Neuron (in vitro differentiated cells): ENCODE measurements around the gene SMARCA2.

Experiments
- H2AFZ ChIP-seq: one replicate; pipeline ENCODE4 v1.6.1; 2013; ENCODE audit warnings: low read depth, mild to moderate bottlenecking, inconsistent platforms, low read length, moderate library complexity
- H3K27me3 ChIP-seq: one replicate; pipeline ENCODE4 v1.6.1; 2013; ENCODE audit warnings: low read length; ENCODE audit not compliant: insufficient read depth
- H3K36me3 ChIP-seq: one replicate; pipeline ENCODE4 v1.6.1; 2013; ENCODE audit warnings: low read length; ENCODE audit not compliant: insufficient read depth
- H3K4me1 ChIP-seq: one replicate; pipeline ENCODE4 v1.6.1; 2013; ENCODE audit warnings: low read length; ENCODE audit not compliant: insufficient read depth
- H3K4me3 ChIP-seq: 2 replicates; pipeline ENCODE4 v1.5.1; 2013; ENCODE audit warnings: mild to moderate bottlenecking, low read length, moderate library complexity
- H3K9me3 ChIP-seq: one replicate; pipeline ENCODE4 v1.6.1; 2013; ENCODE audit warnings: low read length

SMARCA2 gene

GRCh38 chr9:2106666-2107065 lies 91.5 kb downstream of the SMARCA2 start:
- Histone ChIP-seq H3K4me1 (peaks cover 19% of the 10 kb centered on the region), H3K27me3 (no peaks in the 10 kb centered on the region), H3K4me3 (no peak overlapping the region), H2AFZ (no peak overlapping the region), H3K36me3 (no peaks in the 10 kb centered on the region), H3K9me3 (no peaks in the 10 kb centered on the region)

GRCh38 chr9:2107906-2108451 lies 92.8 kb downstream of the SMARCA2 start:
- Histone ChIP-seq H3K9me3 (no peaks in the 10 kb centered on the region), H3K27me3 (no peaks in the 10 kb centered on the region), H3K36me3 (no peaks in the 10 kb centered on the region), H3K4me3 (no peak overlapping the region), H3K4me1 (peaks cover 19% of the 10 kb centered on the region), H2AFZ (peak overlapping the region; percentile 22)

GRCh38 chr9:2109069-2109650 lies 94.0 kb downstream of the SMARCA2 start:
- H3K9me3 ChIP-seq: peaks cover 2% of the 10 kb centered on the region
- peaks cover 19% of the 10 kb centered on the region for H3K4me1 ChIP-seq
- no peaks in the 10 kb centered on the region for H3K27me3 ChIP-seq
- H3K4me3 ChIP-seq: no peak overlapping the region
- peak overlapping the region; percentile 22 for H2AFZ ChIP-seq
- no peaks in the 10 kb centered on the region for H3K36me3 ChIP-seq

GRCh38 chr9:2110036-2110435 lies 94.9 kb downstream of the SMARCA2 start:
- H3K9me3 ChIP-seq: peaks cover 2% of the 10 kb centered on the region
- H2AFZ ChIP-seq: no peak overlapping the region
- H3K36me3 ChIP-seq: no peaks in the 10 kb centered on the region
- no peak overlapping the region for H3K4me3 ChIP-seq
- H3K27me3 ChIP-seq: no peaks in the 10 kb centered on the region
- peaks cover 19% of the 10 kb centered on the region for H3K4me1 ChIP-seq

GRCh38 chr9:2116073-2116472 lies 100.9 kb downstream of the SMARCA2 start:
- H2AFZ ChIP-seq: no peak overlapping the region
- no peaks in the 10 kb centered on the region for H3K36me3 ChIP-seq
- no peaks in the 10 kb centered on the region for H3K27me3 ChIP-seq
- H3K9me3 ChIP-seq: peaks cover 2% of the 10 kb centered on the region
- no peak overlapping the region for H3K4me3 ChIP-seq
- no peaks in the 10 kb centered on the region for H3K4me1 ChIP-seq

GRCh38 chr9:2117527-2117926 lies 102.4 kb downstream of the SMARCA2 start:
- Histone ChIP-seq H3K4me1 (no peaks in the 10 kb centered on the region), H3K27me3 (no peaks in the 10 kb centered on the region), H3K4me3 (no peak overlapping the region), H2AFZ (no peak overlapping the region), H3K36me3 (no peaks in the 10 kb centered on the region), H3K9me3 (peaks cover 2% of the 10 kb centered on the region)

- H3K9me3 ChIP-seq: no peaks in the 10 kb centered on the region
- H3K36me3 ChIP-seq: no peaks in the 10 kb centered on the region
- H3K4me1 ChIP-seq: peaks cover 3% of the 10 kb centered on the region
- no peak overlapping the region for H2AFZ ChIP-seq
- H3K27me3 ChIP-seq: no peaks in the 10 kb centered on the region
- no peak overlapping the region for H3K4me3 ChIP-seq
Measured at GRCh38 chr9:2119566-2119965, 104.4 kb downstream of the SMARCA2 start.

- no peak overlapping the region for H2AFZ ChIP-seq
- H3K27me3 ChIP-seq: no peaks in the 10 kb centered on the region
- no peaks in the 10 kb centered on the region for H3K36me3 ChIP-seq
- H3K4me3 ChIP-seq: no peak overlapping the region
- H3K9me3 ChIP-seq: no peaks in the 10 kb centered on the region
- H3K4me1 ChIP-seq: peaks cover 3% of the 10 kb centered on the region
Measured at GRCh38 chr9:2120926-2121689, 106.0 kb downstream of the SMARCA2 start.

GRCh38 chr9:2122299-2122698 lies 107.2 kb downstream of the SMARCA2 start:
- Histone ChIP-seq H3K27me3 (no peaks in the 10 kb centered on the region), H3K4me3 (no peak overlapping the region), H2AFZ (no peak overlapping the region), H3K4me1 (peaks cover 3% of the 10 kb centered on the region), H3K9me3 (no peaks in the 10 kb centered on the region), H3K36me3 (no peaks in the 10 kb centered on the region)

GRCh38 chr9:2125906-2126305 lies 110.8 kb downstream of the SMARCA2 start:
- Histone ChIP-seq H3K4me3 (no peak overlapping the region), H3K9me3 (no peaks in the 10 kb centered on the region), H3K4me1 (peaks cover 8% of the 10 kb centered on the region), H3K27me3 (no peaks in the 10 kb centered on the region), H2AFZ (no peak overlapping the region), H3K36me3 (no peaks in the 10 kb centered on the region)

GRCh38 chr9:2126331-2126803 lies 111.2 kb downstream of the SMARCA2 start:
- no peak overlapping the region for H2AFZ ChIP-seq
- no peaks in the 10 kb centered on the region for H3K36me3 ChIP-seq
- H3K27me3 ChIP-seq: no peaks in the 10 kb centered on the region
- peaks cover 8% of the 10 kb centered on the region for H3K4me1 ChIP-seq
- H3K4me3 ChIP-seq: no peak overlapping the region
- no peaks in the 10 kb centered on the region for H3K9me3 ChIP-seq

GRCh38 chr9:2127486-2127885 lies 112.3 kb downstream of the SMARCA2 start:
- H3K9me3 ChIP-seq: no peaks in the 10 kb centered on the region
- no peaks in the 10 kb centered on the region for H3K36me3 ChIP-seq
- no peak overlapping the region for H3K4me3 ChIP-seq
- no peaks in the 10 kb centered on the region for H3K27me3 ChIP-seq
- no peak overlapping the region for H2AFZ ChIP-seq
- H3K4me1 ChIP-seq: peaks cover 8% of the 10 kb centered on the region

GRCh38 chr9:2128141-2128540 lies 113.0 kb downstream of the SMARCA2 start:
- Histone ChIP-seq H3K4me1 (peaks cover 6% of the 10 kb centered on the region), H3K4me3 (no peak overlapping the region), H3K27me3 (no peaks in the 10 kb centered on the region), H3K9me3 (no peaks in the 10 kb centered on the region), H2AFZ (no peak overlapping the region), H3K36me3 (no peaks in the 10 kb centered on the region)
